Embryonic facial prominence (tissue), 1 donor: ENCODE results near the gene IL1RAPL1.
A peak's percentile ranks its signal among the peaks of the same experiment; 100 is the strongest.

Experiments
- DNase-seq: peaks from one replicate; pipeline ENCODE4 v3.0.0-alpha.2; 2016; ENCODE audit errors: extremely low spot score

The IL1RAPL1 gene

DNA sequence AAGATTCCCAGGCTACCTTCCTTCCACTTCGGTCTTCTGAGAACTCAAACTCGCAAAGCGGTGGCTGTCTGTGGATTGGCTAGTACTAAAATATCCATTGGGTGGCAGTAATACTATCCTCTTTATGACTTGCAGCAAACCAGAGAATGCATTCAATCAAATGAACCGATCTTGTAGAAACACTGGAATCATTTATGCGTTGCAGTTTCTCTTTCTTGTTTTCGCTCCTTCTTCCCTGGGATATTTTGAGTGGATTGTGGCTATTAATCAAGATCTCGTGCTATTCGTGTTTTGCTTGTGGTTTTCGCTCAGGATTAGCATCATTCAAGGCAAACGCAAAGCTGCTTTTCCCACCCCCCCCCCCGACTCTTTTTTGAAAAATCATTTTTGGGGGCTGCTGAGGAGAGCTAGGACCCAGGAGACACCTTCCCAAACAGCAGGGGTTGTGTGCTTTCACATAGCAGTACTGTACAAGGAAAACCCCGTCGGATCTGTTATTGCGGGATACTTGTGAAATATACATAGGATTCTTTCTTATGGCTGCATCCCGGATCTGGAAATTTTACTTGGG, at the start of gene IL1RAPL1:
TSS of gene IL1RAPL1 (plus strand) at position 466 of the 571 bp plus-strand sequence.
- DNase-seq: peak; percentile 38

DNA sequence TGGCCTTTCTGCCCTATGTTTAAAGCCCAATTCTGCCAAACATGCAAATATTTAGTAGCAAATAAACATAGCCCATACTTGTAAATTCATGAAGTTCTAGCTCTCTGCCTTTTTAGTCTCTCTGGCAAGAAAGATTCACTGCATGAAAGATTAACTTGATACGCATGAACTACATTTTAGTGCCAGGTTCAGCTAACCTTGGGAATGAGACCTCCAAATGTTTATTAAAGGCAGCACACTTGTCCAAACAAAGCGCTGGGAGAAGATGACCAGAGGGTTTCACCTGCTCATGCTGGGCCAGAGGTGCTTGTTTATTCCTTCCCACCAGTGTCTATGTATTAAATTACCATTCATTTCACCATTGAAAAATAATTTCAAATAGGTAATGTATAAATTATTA, 44.5 kb upstream of the IL1RAPL1 start:
- no peak for DNase-seq

DNA sequence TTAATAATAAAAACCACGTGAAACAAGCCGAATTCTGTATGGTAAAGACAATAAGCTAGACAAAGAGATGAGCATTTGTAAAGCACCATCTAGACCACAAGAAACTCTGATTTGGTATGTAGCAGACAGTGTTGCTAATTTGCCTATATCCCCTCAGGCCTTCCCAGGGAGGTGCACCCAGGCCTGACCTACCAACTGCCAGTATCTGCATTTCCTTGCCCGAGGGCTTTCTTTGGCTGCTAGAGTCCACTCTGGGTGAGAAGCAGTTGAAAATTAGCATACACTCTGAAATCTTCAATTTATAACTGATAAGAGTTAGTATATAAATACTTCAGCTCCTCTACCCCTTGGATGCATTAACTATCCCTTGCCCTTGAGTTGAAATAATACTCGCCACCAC, 37.4 kb upstream of the IL1RAPL1 start:
- no peak for DNase-seq

DNA sequence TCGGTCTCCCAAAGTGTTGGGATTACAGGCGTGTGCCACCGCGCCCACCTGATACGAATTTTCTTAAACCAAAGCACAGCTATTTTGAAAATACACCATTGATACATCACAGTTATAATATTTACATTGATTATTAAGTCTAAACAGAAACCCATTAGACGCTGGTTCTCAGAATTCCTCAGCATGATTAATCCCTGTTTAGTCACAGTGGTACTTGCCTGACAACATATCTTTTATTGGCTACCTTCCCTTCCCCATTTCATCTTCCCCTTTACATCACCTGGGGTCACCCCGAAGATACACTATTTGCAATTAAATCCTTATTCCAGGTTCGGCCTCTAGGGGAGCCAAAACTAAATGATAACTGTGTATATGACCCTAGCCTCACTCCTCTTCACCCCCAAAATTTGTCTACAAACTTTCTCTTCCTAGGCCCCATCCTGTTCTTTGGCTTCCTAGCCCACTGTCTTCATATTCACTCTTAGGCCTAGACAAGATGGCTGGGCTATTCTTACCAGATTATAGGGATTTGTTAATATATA, 36.8 kb upstream of the IL1RAPL1 start:
- no peak for DNase-seq

DNA sequence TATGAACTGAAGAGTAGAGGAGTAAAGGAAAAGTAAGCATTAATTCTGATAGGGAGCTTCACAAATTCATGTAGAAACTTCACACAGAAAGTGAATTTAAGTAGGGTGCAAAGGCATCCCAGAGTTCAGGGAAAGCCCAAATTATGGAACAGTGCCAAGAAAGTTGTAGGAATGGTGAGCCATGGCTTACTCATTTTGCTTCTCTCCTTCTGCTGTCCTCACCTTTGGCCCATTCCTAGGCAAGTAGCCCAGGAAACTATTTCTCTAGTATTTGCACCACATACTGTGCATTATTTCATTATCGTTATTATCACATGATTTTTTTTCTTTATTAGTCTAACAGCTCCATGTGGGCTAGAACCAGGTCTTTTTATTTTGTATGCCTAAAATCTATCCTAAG, 34.9 kb upstream of the IL1RAPL1 start:
- no peak for DNase-seq

DNA sequence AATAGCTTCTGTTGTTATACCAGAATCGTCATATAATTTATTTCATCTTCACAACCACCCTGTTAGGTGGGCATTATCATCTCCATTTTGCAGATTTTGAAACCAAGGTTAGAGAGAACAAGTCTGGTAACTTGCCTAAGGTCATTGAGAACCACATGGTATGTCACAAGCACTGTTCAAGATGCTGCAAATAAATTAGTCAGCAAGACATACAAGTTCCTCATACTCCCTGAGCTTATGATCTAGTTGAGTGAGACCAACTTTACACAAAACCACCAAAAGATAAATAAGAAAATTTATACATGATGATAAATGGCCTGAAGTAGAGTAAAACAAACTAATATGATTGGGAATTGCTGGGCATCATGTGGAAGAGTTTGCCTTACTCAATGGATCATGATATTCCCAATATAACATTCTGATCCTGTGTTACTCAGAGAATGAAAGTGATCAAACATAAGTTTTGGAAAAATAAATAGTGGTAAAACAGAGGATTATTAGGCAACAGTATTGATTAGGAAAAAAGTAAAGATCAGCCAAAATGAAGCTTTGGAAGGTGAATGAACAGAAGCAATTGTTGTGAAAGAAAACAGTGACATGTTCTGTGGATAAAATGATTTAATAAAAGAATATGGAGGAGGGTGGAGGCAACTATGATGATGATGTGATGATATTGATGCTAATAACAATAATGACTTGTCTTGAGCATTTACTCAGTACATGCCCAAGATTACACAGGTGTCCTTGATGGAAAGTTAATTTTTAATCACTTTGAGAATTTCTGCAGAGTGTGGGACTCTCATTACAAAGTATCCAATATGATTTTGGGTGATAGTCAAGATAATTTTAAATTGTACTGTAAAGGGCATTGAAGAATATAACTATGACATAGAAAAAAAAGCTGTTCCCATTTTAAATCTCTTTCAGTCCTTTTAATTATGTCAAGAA, 34.1 kb upstream of the IL1RAPL1 start:
- DNase-seq: no peak

DNA sequence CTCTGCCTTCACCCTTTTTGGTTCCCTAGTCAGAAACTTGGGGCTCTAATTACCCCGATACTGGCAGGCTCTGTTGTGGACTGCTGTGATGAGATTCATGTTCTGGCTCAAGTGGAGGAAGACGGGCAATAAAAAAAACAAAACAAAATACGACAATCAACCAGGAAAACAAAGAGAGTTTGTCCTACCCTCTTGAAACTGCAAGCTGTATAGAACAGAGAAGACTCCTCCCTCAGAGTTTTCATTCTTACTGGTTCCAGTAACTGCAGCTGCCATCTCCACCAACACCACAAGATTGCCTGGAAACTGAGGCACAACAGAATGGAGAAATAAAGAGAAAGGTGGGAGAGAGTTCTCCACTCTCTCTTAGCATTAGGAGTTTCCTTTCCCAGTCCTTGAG, 11.1 kb upstream of the IL1RAPL1 start:
- no peak for DNase-seq

DNA sequence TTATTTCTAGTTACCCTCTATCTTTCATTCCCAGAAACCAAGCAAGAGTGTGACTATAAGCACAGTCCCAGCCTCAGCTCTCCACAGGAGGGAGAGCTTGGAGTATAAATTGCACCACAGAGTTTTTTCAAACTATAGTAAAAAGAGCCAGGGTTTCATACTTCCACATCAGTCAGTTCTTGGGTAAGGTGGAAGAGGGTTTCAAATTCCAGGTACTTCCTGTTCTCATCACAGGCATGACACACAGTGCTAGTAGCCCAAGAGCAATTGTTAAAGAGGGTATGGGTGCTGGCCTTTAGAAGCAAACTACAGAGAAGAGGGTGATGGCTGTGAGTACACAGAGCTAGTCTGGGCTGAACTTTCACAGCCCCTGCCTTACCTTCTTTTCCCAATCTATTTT, 5.7 kb upstream of the IL1RAPL1 start:
- no peak for DNase-seq

DNA sequence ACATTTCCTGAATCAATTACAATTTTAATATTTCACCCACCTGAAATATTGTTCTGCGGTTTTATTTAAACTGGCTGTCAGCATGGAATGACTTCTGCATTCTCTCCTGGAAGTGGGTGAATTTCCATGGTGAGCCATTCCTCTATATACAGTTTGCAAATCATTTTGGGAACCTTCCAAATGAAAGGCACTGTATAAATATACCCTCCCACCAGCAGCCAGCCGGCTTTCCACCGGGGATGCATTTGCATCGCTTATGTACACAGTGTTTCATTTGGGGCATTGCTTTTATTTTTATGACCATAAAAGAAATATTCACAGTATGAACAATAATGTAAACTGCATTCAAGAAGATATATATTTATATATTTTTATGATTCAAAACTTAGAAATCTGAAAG, 4.7 kb upstream of the IL1RAPL1 start:
- no peak for DNase-seq

DNA sequence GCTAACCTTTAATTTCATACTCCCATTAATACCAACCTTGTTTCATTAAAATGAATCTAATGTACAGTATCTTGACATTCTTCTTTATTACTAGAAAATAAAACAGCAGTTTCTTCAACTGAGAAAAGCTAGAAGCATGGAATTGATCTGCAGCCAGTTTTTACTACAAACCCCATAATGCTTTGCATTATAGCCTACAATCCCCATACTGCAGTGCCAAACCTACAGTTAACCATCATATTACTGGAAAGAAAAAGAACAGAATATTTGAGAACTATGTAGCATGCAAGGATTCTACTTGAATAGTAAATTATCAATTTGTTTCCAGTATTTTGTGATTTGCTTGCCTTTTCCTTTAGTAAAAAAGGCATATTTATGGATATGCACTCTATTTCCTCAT, 3.2 kb upstream of the IL1RAPL1 start:
- DNase-seq: no peak

DNA sequence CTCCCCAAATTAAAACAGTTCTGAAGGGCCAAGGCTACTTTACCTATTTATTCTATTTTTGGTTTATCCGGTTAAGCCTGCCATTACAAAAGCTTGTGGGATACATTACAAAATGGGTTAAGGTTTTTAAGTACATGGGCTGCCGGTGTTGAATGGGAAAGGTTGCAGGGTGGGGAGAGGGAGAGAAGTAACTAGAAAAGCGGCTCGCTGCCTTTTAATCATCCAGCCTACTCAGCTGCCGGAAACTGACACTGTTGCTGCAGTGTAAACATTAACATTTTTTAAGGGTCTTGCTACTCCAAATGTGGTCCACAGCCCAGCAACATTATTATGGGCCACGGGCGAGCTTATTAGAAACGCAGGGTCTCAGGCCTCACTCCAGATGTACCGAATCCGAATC, 1.5 kb upstream of the IL1RAPL1 start:
- DNase-seq: no peak

DNA sequence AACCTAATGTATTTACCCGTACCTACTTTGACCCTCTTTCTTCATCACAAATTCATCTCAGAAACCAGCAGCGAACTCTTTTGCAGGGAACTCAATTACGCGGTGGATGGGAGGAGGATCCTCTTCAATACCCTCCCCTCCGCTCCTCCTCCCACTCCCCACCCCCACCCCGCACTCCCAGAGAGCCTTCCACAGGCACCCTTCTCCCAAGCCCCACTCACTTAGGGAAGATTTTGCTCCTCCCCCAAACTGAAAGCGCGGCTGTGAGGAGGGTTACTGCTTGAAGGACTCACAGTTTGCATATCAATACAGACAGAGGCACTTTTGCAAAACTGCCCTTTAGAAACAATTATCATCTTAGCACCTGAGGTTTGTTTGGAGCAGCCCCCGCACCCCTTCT, 960 bp upstream of the IL1RAPL1 start:
- no peak for DNase-seq

DNA sequence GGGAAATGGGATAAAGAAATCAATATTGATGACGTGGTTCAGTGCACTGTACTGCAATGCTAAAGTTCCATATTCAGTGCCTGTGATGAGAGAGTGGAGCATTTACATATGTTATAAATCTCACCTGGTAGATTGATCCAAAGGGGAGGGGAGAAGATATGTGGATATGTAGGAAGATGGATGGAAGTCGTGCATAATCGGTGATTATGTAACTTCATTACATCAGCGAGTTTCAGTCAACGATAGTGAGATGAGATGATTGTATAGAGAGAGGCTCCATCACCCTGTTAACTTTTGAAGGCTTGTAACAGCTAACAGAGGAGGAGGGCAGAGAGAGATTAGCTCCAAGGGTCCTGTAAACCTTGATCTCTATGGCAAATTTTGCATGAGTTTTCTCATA, 1.8 kb downstream of the IL1RAPL1 start:
- DNase-seq: no peak

DNA sequence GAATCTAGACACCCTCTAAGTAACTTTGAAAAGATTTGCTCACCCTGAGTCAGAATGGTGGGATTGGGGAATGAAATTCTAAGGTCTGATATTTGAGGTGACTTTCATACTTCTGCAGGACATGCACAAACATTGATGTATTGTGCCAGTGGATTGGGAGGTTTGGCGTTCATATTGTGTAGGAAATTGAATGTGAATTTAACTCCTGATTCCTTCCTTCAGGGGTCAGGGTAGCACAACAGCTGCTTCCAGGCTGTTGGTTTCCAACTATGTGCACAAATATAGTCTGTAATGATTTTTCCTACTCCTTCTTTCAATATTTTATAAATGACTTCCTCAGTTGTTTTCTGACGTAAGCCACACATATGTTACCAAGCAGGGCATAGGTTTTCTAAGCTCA, 3.1 kb downstream of the IL1RAPL1 start:
- no peak for DNase-seq

DNA sequence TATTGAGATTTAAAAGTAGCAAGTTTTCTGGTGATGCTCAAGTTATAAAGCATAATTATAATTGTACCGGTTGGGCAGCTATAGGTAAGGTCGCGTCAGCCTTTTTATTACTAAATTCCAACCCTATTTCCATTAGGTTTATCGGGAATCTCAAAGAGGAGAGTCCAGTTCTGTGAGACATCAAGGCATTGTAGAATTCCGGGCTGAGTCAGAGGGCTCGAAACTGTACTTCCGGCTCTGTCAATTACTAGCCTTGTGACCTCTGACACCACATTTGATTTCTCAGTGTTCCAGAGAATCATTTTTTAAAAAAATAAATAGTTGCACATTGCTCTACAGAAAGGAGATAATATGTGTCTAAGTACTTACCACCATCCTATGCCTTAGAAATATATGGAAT, 4.3 kb downstream of the IL1RAPL1 start:
- no peak for DNase-seq

DNA sequence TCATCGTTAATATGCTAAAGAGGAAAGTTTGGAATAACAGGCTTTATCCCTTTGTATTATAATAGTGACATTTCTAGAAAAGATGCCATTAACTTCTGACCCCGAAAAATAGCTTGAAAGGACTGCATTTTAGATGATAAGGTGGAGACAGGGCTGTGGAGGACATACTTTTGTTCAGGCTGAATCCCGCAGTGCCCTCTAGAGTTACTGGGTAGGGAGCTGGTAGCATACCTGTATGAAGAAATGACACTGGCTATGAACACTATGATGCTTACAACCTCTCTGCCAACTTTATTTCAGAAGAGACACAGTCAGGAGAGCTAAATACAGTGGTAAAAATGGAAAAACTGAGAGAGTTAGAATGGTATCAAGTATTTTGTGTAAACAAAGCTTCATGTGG, 8.1 kb downstream of the IL1RAPL1 start:
- no peak for DNase-seq

DNA sequence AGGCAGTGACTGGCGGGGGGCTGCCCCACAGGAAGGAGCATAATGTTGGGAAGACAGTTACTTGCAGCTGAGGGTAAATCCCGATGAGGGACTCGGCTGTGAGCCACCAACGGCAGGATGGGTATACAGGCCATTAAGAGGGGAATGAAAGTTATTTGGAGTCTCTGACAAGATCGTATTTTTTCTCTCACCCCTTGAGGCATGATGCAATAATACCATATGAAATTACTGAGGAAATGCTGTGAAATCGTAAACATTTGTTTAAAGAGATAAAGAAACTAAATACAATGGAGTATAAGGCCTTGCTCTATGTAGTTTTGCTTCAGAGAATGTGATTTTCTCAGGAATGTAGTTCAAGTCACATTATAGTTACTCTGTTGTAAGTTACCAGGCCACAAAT, 12.7 kb downstream of the IL1RAPL1 start:
- DNase-seq: no peak

DNA sequence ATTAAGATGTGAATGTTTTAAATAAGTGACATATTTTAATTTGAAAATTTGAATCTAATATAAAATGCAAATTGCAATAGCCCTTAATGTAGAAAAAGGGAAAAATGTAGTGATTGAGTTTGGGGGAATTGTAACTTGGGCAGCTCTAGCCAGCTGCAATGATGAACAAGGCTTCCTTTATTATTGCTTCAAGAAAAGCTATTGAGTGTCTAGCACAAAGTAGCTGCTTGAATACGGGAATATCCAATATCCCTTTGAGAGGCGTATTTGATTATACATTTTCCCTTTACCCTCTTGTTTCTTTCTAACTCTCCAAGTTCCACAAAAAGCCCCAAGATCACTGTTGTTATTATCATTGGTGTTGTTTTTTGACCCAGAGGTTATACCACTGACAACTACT, 21.8 kb downstream of the IL1RAPL1 start:
- no peak for DNase-seq

DNA sequence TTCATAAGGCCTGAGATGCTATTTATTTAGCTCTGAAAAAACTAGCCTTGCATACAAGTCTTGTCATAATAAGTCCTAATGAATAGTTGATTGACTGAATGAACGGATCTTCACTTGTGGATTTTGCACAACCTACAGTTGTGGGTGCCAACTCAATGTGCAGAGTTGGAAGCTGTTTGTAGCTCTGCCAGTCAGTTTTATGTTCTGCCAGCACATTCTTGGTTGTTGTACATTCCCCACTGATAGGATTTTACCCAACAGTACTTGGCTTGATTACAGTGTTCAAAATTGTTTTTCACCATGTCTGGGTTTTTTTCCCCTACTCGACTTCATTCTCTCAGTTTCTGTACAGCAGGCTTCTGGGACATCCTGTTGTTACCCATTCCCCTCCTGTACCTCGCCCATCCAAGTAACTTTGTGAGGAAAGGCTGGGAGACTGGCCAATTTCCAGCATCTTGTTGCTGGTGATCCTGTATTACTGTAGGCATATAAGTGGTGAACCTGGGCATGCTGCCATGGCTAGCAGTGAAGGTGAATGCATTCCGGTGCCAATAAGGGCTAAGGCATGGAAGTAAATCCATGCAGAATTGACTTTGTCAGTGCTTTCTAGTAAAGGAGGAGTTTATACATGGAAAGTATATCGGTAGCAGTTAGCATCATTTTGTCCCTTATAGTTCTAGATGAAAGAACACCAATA, 22.8 kb downstream of the IL1RAPL1 start:
- DNase-seq: no peak

DNA sequence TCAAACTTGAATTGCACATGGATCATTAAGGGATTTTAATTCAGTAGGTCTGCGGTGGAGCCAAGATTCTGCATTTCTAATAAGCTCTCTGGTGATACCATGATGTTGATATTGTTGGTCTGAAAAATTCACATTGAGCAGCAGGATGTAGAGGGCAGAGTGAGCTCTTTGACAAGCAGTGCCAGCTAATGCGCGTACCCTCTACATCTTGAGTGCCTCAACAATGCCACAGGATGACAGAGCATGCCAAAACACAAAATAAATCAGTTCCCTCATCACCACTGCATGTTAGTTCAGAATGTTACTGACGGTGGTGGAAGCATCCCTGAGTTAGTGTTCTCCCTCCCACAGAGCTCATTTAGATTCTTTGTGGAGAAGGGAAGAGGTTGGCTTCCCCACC, 23.5 kb downstream of the IL1RAPL1 start:
- no peak for DNase-seq

DNA sequence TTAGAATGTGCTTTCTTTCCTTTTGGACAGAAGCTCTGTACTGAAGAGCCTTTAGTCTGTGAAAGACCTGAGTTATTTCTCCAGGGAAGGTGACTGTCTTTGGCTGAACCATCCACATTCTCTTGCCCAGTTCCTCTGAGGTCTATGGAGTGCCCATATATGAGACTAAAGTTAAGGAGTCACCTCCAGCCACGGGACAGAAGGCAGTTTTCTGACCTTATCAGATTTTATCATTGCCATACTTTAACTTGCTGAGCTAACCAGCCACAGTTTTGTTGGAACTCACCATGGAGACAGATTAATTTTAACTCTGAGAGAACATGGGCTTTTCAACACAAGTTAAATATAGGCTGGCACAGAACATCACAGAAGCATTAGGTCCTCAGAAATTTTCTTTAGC, 26.3 kb downstream of the IL1RAPL1 start:
- no peak for DNase-seq

DNA sequence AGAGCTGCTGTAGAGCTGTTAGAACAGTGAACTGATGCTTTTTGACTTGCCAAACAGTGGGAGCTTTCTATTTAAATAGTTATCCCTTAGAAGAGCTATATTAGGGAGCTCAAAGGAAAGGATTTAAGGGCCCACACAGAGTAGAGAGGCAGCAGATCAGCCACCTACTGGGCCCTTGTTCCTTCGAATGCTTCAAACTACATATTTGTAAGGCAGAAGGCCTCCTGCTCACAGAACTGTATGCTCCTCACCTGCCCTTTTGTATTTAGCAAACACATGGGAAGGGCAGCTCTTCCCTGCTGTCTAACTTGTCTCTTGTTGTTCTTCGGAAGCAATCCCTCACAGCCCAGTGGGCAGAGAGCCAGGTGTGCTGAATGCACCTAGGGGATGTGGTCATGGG, 38.0 kb downstream of the IL1RAPL1 start:
- DNase-seq: no peak

DNA sequence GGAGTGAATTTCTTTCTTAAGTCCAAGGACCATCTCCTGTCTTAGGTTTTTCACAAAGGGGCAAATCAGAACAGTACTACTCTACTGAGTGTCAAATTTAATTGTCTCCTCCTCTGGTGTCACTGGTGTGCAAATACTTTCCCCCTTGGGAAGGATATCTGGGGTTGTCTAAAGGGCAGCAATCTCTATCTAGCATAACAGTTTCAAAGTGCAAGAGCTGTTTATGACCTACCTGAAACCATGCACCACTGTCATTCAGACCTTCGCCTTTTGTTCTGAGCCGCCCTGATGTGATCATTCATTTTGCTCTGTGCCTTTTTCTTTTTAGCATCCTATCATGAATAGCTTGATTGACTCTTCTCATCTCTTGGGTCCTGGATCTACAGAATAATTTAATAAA, 39.3 kb downstream of the IL1RAPL1 start:
- no peak for DNase-seq
